DMS79 treated with DMSO at 0.1 percent for 48 hours (cell line): Measurements from ENCODE around the gene SLC43A3.

ENCODE experiments used
- DNase-seq: peaks from one replicate; lab custom pipeline; 2025; lab: John Stamatoyannopoulos, UW

SLC43A3 gene

GRCh38 chr11:57426929-57427726 lies at the start of gene SLC43A3:
Gene SLC43A3 (minus strand): TSS chr11:57427121. CDS start chr11:57426172, 949 bp downstream.
- DNase-seq = peak; percentile 43

GRCh38 chr11:57476047-57476756 lies 49.3 kb upstream of the SLC43A3 start:
- DNase-seq = no peak

GRCh38 chr11:57475671-57476046 lies 48.7 kb upstream of the SLC43A3 start:
- DNase-seq = no peak

GRCh38 chr11:57475191-57475590 lies 48.3 kb upstream of the SLC43A3 start:
- no peak for DNase-seq

GRCh38 chr11:57474803-57475115 lies 47.8 kb upstream of the SLC43A3 start:
- no peak for DNase-seq

- no peak for DNase-seq
Observed at GRCh38 chr11:57474017-57474802, 47.3 kb upstream of the SLC43A3 start.

GRCh38 chr11:57473285-57473841 lies 46.4 kb upstream of the SLC43A3 start:
- no peak for DNase-seq

GRCh38 chr11:57471496-57471895 lies 44.6 kb upstream of the SLC43A3 start:
- DNase-seq = no peak

GRCh38 chr11:57469268-57469667 lies 42.3 kb upstream of the SLC43A3 start:
- DNase-seq = no peak

- DNase-seq = no peak
Observed at GRCh38 chr11:57468276-57468675, 41.4 kb upstream of the SLC43A3 start.

- DNase-seq = peak; percentile 50
Observed at GRCh38 chr11:57467508-57468157, 40.7 kb upstream of the SLC43A3 start.

- no peak for DNase-seq
Observed at GRCh38 chr11:57466680-57467079, 39.8 kb upstream of the SLC43A3 start.

GRCh38 chr11:57464539-57465181 lies 37.7 kb upstream of the SLC43A3 start:
- DNase-seq = no peak

- no peak for DNase-seq
Observed at GRCh38 chr11:57463671-57464538, 37.0 kb upstream of the SLC43A3 start.

- no peak for DNase-seq
Observed at GRCh38 chr11:57462597-57462996, 35.7 kb upstream of the SLC43A3 start.

- no peak for DNase-seq
Observed at GRCh38 chr11:57461841-57462489, 35.0 kb upstream of the SLC43A3 start.

- DNase-seq = peak; percentile 22
Observed at GRCh38 chr11:57460758-57461749, 34.1 kb upstream of the SLC43A3 start.

- peak; percentile 52 for DNase-seq
Observed at GRCh38 chr11:57460022-57460757, 33.3 kb upstream of the SLC43A3 start, which contains the start of gene RTN4RL2. Gene RTN4RL2 (plus strand): TSS chr11:57460528. CDS start chr11:57460866, 338 bp downstream.
